GM12878 (cell line): ENCODE results near the gene UST. TPM values are rescaled to one million over a fixed set of nuclear protein-coding genes. Genes with fewer than 3 reads are reported as not detected.

Experiments
- ATAC-seq: fragments of 200-7000 bp; cut with Tn5 transposase; 3 replicates; pipeline ENCODE4 v1.9.1; 2020; ENCODE audit warnings: mild to moderate bottlenecking, moderate library complexity
- BruUV-seq: library from RNA; stranded (reverse); fragments of 400-500 nt; replicated peaks from 2 replicates; lab custom pipeline; 2021; lab: Mats Ljungman, UMichigan
- CTCF ChIA-PET: fragments of 300-600 bp; sonication (Branson Sonifier 250); formaldehyde crosslinking; extraction: SDS; loops from one replicate; lab custom pipeline; 2021; ENCODE audit warnings: inconsistent platforms; lab: Yijun Ruan, JAX
- POLR2A ChIA-PET: fragments of 350-600 bp; formaldehyde crosslinking; extraction: SDS; loops from one replicate; lab custom pipeline; 2021; ENCODE audit warnings: inconsistent platforms; lab: Charles Lee
- RAD21 ChIA-PET: fragments of 300-600 bp; sonication (Branson Sonifier 250); formaldehyde crosslinking; loops from one replicate; lab custom pipeline; 2023; ENCODE audit warnings: antibody characterized with exemption; ENCODE audit not compliant: unreplicated experiment; lab: Charles Lee
- SMC1A ChIA-PET: fragments of 300-600 bp; sonication (Branson Sonifier 250); formaldehyde crosslinking; loops from one replicate; lab custom pipeline; 2023; ENCODE audit not compliant: unreplicated experiment, uncharacterized antibody; lab: Charles Lee
- DNase-seq: peaks from one replicate; pipeline ENCODE4 v3.0.0-alpha.2; 2011; ENCODE audit warnings: low read depth, low spot score
- FAIRE-seq: peaks from 3 replicates; lab custom pipeline; 2011; peaks lifted over from hg19 to GRCh38; lab: Jason Lieb, UNC
- H2AFZ ChIP-seq: 2 replicates; pipeline ENCODE4 v1.6.0; 2011; ENCODE audit warnings: low read depth, low read length, control low read depth; ENCODE audit not compliant: control insufficient read depth
- H3K27ac ChIP-seq: 2 replicates; pipeline ENCODE4 v1.5.1; 2011; ENCODE audit warnings: control low read depth; ENCODE audit not compliant: control insufficient read depth, insufficient read depth
- H3K27me3 ChIP-seq, 2 experiments: replicated peaks in 1 of 2; 2 replicates each; pipeline versions ENCODE4 v1.6.0 to v1.6.1; 2011; ENCODE audit warnings: low read length in 1 of 2; ENCODE audit not compliant: control insufficient read depth in 2 of 2, insufficient read depth in 2 of 2
- H3K36me3 ChIP-seq, 2 experiments: 2 replicates each; pipeline ENCODE4 v1.5.1; 2011; ENCODE audit warnings: low read length in 1 of 2; ENCODE audit not compliant: control insufficient read depth in 2 of 2, insufficient read depth in 2 of 2
- H3K4me1 ChIP-seq: 2 replicates; pipeline ENCODE4 v1.6.1; 2011; ENCODE audit warnings: mild to moderate bottlenecking, low read length, moderate library complexity, mixed read lengths; ENCODE audit not compliant: control insufficient read depth, insufficient read depth
- H3K4me2 ChIP-seq: 2 replicates; pipeline ENCODE4 v1.6.0; 2011; ENCODE audit warnings: control low read depth; ENCODE audit not compliant: control insufficient read depth, insufficient read depth
- H3K4me3 ChIP-seq: fragments of 200-600 bp; sonication (generic); 2 replicates; pipeline ENCODE4 v1.5.1; 2016
- H3K79me2 ChIP-seq: 2 replicates; pipeline ENCODE4 v1.6.0; 2011; ENCODE audit warnings: low read length; ENCODE audit not compliant: control insufficient read depth, insufficient read depth
- H3K9ac ChIP-seq: 2 replicates; pipeline ENCODE4 v1.8.0; 2011; ENCODE audit warnings: low read length, control low read depth, mixed read lengths; ENCODE audit not compliant: control insufficient read depth, insufficient read depth
- H3K9me3 ChIP-seq: replicated peaks from 3 replicates; pipeline ENCODE4 v1.5.1; 2011; ENCODE audit warnings: mild to moderate bottlenecking, low read length; ENCODE audit not compliant: control insufficient read depth, insufficient read depth
- H4K20me1 ChIP-seq: 2 replicates; pipeline ENCODE4 v1.6.0; 2011; ENCODE audit not compliant: control insufficient read depth, insufficient read depth
- ATF7 ChIP-seq: fragments of 450-650 bp; IDR thresholded peaks from 2 replicates; pipeline ENCODE4 v1.6.1; 2016; ENCODE audit warnings: low read depth, mild to moderate bottlenecking
- BHLHE40 ChIP-seq, 2 experiments: fragments of 450-650 bp in 1 of 2; IDR thresholded peaks; 2 replicates each; pipeline ENCODE4 v1.6.1; 2011 to 2017; ENCODE audit warnings: low read depth in 2 of 2, borderline replicate concordance in 1 of 2, improper control_type of control experiment in 1 of 2, low read length in 1 of 2, mild to moderate bottlenecking in 1 of 2
- E2F4 ChIP-seq: IDR thresholded peaks from 2 replicates; pipeline ENCODE4 v1.6.1; 2012; ENCODE audit warnings: low read depth, low read length, improper control_type of control experiment
- EGR1 ChIP-seq, 2 experiments: IDR thresholded peaks; 1 replicate in 1 of 2; 2 replicates in 1 of 2; pipeline ENCODE4 v1.6.1; 2011 to 2012; ENCODE audit warnings: low read depth in 2 of 2, low read length in 2 of 2, borderline replicate concordance in 1 of 2, mild to moderate bottlenecking in 1 of 2, moderate library complexity in 1 of 2
- FOS ChIP-seq: IDR thresholded peaks from 3 replicates; pipeline ENCODE4 v1.6.1; 2011; ENCODE audit warnings: borderline replicate concordance; ENCODE audit not compliant: insufficient read length; ENCODE audit errors: extremely low read depth
- IKZF1 ChIP-seq: fragments of 450-650 bp; conservative IDR thresholded peaks from 2 replicates; pipeline ENCODE4 v1.6.1; 2017; ENCODE audit warnings: antibody characterized with exemption, mild to moderate bottlenecking
- IKZF2 ChIP-seq, 2 experiments: fragments of 450-650 bp; IDR thresholded peaks; 2 replicates each; pipeline ENCODE4 v1.6.1; 2017; ENCODE audit warnings: mild to moderate bottlenecking in 2 of 2, moderate library complexity in 2 of 2
- MEF2B ChIP-seq: fragments of 450-650 bp; IDR thresholded peaks from 2 replicates; pipeline ENCODE4 v1.6.1; 2018; ENCODE audit warnings: mild to moderate bottlenecking, moderate library complexity; ENCODE audit not compliant: partially characterized antibody, poor library complexity, severe bottlenecking
- MYC ChIP-seq: IDR thresholded peaks from 2 replicates; pipeline ENCODE4 v1.6.1; 2011; ENCODE audit warnings: mild to moderate bottlenecking, low read length, moderate library complexity, inconsistent platforms; ENCODE audit not compliant: insufficient read depth, insufficient replicate concordance, insufficient read length, severe bottlenecking
- RUNX3 ChIP-seq: IDR thresholded peaks from 2 replicates; pipeline ENCODE4 v1.6.1; 2012; ENCODE audit warnings: low read length, inconsistent platforms
- SIX5 ChIP-seq: IDR thresholded peaks from 2 replicates; pipeline ENCODE4 v1.6.1; 2011; ENCODE audit warnings: mild to moderate bottlenecking, low read depth, low read length, moderate library complexity; ENCODE audit not compliant: severe bottlenecking
- SMAD1 ChIP-seq: fragments of 450-650 bp; IDR thresholded peaks from 2 replicates; pipeline ENCODE4 v1.6.1; 2018; ENCODE audit warnings: mild to moderate bottlenecking, low read depth; ENCODE audit not compliant: partially characterized antibody
- SREBF2 ChIP-seq: IDR thresholded peaks from 2 replicates; pipeline ENCODE4 v1.6.1; 2012; ENCODE audit warnings: mild to moderate bottlenecking, low read length
- ZNF217 ChIP-seq: fragments of 450-650 bp; IDR thresholded peaks from 2 replicates; pipeline ENCODE4 v1.6.1; 2017; ENCODE audit warnings: antibody characterized with exemption, mild to moderate bottlenecking
- ZNF274 ChIP-seq: IDR thresholded peaks from one replicate; pipeline ENCODE4 v1.8.0; 2011; ENCODE audit not compliant: insufficient read length, insufficient read depth
- ZNF687 ChIP-seq: fragments of 450-650 bp; IDR thresholded peaks from 2 replicates; pipeline ENCODE4 v1.6.1; 2017; ENCODE audit warnings: mild to moderate bottlenecking, moderate library complexity
- WGBS: methylation state at CpG from one replicate; pipeline ENCODE4 v1.1.6; 2016; ENCODE audit warnings: low lambda C conversion rate; ENCODE audit not compliant: insufficient replicate concordance, insufficient coverage; ENCODE audit errors: missing lambda C conversion rate; 5-methylcytosine and 5-hydroxymethylcytosine counted together
- in situ Hi-C: fragments of 300-500 bp; cut with MboI; formaldehyde crosslinking; loops from 9 replicates; pipeline ENCODE4 v1.14.3; 2018; ENCODE audit warnings: mixed read lengths
- intact Hi-C: fragments of 100-400 bp; cut with micrococcal nuclease; formaldehyde crosslinking; loops from one replicate; pipeline ENCODE4 v1.14.2; 2022; ENCODE audit not compliant: unreplicated experiment
- polyA plus RNA-seq, 11 experiments: library from polyadenylated mRNA; depleted of rRNA in 4 of 11; unstranded in 6 of 11; stranded (reverse) in 5 of 11; fragments of >200 nt; fragmentation: Nextera tagmentation in 4 of 11; fragmentation: Illumina TruSeq in 1 of 11; extraction: Ambion mirVana in 4 of 11; extraction: Trizol in 1 of 11; gene quantifications; 1 replicate in 1 of 11; 2 replicates in 10 of 11; pipeline versions ENCODE4 v1.2.1 to v1.2.3, GENCODE V29; 2011 to 2016; ENCODE audit warnings: inconsistent platforms in 2 of 11, missing spikeins in 2 of 11, low read depth in 1 of 11
- total RNA-seq, 4 experiments: library from RNA; depleted of rRNA in 3 of 4; stranded (reverse); fragments of >200 nt in 3 of 4; fragmentation: Illumina TruSeq in 1 of 4; extraction: Trizol in 1 of 4; gene quantifications; 2 replicates each; pipeline versions ENCODE4 v1.2.1 to v1.2.3, GENCODE V29; 2013 to 2021

UST gene
- total and polyA plus RNA-seq, 10 of the 15 experiments (the other 5 are each of a cell fraction or from before 2014, with no cell fraction given), result 0.74 to 43.3 (median 2.2) TPM

GRCh38 chr6:149061930-149062329 is 315.1 kb downstream of the UST start (continued):
- TF ChIP-seq ZNF687, result peak; percentile 56; the same call in 1 of the 2 replicates
- TF ChIP-seq, all 136 proteins: peak for 1

- ChIA-PET POLR2A (interaction anchor here (0.5 to 14.3 kb wide), 13 partner anchors 7 to 1860 kb away, joined by 3 to 298 read pairs (median 6); no protein-coding TSS in a partner anchor), SMC1A (interaction anchor here (0.8 to 17.7 kb wide), 14 partner anchors 7 to 454 kb away, joined by 3 to 1060 read pairs (median 4); no protein-coding TSS in a partner anchor), CTCF (interaction anchor here (1.3 to 10.5 kb wide), 8 partner anchors 7 to 369 kb away, joined by 3 to 174 read pairs (median 18); no protein-coding TSS in a partner anchor), RAD21 (interaction anchor here (1.1 to 16.8 kb wide), 10 partner anchors 8 to 453 kb away, joined by 3 to 521 read pairs (median 23); no protein-coding TSS in a partner anchor)
- WGBS, result 98% methylated on average over 5 of the region's 5 CpGs
- H4K20me1 ChIP-seq, result no peaks in the 10 kb centered on the region
- in situ Hi-C loops (no loop called here), intact Hi-C loops (no loop called here)
- H3K4me1 ChIP-seq, result peaks cover 42% of the 10 kb centered on the region
- H3K4me2 ChIP-seq, result no peak overlapping the region; the same call in 1 of the 2 replicates
- H2AFZ ChIP-seq, result no peak overlapping the region
- FAIRE-seq (no peak), DNase-seq (no peak), ATAC-seq (peak; percentile 5)
- no peak overlapping the region for H3K27ac ChIP-seq
- H3K79me2 ChIP-seq, result no peaks in the 10 kb centered on the region
- no peaks in the 10 kb centered on the region for H3K36me3 ChIP-seq
- no peak overlapping the region for H3K4me3 ChIP-seq
- no peak overlapping the region for H3K9ac ChIP-seq
- peaks cover 3% of the 10 kb centered on the region; the same call in 2 of the 3 replicates for H3K9me3 ChIP-seq
- BruUV-seq, result no TSS peak
- no peaks in the 10 kb centered on the region for H3K27me3 ChIP-seq
- TF ChIP-seq MYC (no peak), ATF7 (peak; percentile 19; the same call in 1 of the 2 replicates), EGR1 (IDR thresholded peaks at IDR 0.05; ENCODE audit: borderline replicate concordance in 1 of 2, low read depth in 2 of 2, low read length in 2 of 2) (no peak), MEF2B (peak; percentile 67), SIX5 (no peak), SMAD1 (peak; percentile 91), E2F4 (no peak), RUNX3 (no peak), ZNF274 (no peak), FOS (no peak), IKZF2 (IDR thresholded peaks at IDR 0.05) (0 out of 4 replicates have a peak, but pooled peaks of 1 of the 2 experiments have one; percentile 18), BHLHE40 (IDR thresholded peaks at IDR 0.05; ENCODE audit: borderline replicate concordance in 1 of 2, low read depth in 2 of 2, low read length in 1 of 2) (peak in 1 of 2 experiments; percentile 33; a peak in 1 of 4 replicates), ZNF217 (no peak), IKZF1 (peak; percentile 43), SREBF2 (no peak)
These were observed 316.0 kb downstream of the UST start for GRCh38 chr6:149062653-149063348.
